ENCODE data around the gene MYH3.

MYH3 gene

DNA sequence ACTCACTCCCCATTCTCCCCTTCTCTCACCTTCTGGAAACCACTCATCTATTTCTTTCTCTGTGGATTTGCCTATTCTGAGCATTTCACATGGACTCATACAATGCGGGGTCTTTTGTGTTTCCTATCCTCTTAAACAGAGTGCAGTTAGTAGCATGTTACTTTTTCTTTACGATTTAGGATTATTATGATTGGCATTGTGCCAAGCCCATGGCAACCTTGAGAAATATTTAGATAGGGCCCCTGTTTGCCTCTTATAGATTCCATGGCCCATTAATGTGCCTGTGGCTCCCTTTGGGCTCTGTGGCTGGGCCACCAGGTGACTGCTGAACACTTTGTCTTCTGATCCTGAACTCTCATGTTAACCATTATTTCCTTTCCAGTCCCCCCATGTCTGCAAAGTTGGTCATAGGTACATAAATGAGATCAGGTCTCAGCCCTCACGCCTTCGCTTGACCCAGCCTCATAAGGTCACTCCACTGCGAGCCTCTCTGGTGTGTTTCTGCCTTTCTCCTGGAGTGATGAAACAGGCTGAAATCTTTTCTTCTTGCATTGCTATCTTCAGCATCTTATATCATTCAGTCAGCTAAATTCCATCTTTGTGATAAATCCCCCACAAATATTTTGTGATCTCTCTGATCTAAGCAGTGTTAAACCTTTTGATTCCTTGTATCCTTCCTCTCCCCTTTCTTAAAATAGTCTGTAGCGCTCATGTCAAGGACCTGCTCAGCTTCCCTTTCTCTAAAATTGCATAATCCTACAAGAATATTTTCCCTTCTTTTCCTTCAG, 44.0 kb downstream of the MYH3 start:
- no peak for DNase-seq

DNA sequence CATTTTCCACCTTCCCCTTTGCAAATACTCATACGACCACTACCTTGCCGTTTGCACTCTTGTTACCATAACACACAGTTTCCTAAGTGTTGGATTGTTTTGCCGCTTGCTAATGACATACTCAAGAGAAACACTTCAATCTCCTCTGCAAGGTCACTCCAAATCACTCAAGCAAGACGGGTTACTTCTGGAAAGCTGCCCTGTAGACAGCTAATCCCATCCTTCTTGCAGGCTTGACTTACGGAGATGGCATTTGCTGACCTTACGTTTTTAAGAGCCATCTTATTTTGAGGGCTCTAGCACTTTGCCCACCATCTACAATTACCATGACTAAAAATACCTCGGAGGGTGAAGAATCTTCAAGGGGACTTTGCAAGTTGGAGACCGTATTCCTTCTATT, 46.2 kb downstream of the MYH3 start:
- DNase-seq = no peak

DNA sequence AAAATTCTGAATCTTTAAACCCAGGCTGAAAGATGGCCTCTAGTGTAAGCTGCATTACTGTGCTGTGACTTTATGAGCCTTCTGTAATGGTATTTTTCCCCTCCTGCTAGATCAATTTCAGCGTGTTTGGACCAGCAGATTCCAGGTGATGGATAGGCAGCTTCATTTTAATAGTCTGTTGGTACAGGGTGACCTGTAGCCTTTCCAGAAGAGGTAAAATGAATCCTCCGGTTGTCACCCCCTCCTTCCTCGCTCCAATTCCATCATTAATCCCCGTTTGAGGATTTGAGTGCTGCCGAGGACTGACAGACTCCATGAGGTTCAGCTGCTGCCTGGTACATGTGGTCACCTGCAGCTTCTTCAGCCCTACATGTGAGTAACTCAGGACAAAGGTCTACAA, 48.9 kb downstream of the MYH3 start:
- no peak for DNase-seq

DNA sequence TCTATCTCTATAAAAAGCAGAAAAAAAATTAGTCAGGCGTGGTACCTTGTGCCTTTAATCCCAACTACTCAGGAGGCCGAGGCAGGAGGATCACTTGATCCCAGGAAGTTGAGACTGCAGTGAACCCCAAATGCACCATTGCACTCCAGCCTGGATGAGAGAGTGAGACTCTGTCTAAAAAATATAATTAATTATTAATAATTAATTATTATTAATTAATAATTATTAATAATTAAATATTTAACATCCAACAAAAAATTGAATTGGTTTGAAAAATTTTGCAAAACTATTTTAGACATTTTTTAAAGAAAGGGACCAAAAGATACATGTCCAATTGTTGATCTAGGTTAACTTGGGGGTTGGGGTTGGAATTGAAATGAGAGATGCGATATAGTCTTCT, 51.0 kb downstream of the MYH3 start:
- DNase-seq = no peak

DNA sequence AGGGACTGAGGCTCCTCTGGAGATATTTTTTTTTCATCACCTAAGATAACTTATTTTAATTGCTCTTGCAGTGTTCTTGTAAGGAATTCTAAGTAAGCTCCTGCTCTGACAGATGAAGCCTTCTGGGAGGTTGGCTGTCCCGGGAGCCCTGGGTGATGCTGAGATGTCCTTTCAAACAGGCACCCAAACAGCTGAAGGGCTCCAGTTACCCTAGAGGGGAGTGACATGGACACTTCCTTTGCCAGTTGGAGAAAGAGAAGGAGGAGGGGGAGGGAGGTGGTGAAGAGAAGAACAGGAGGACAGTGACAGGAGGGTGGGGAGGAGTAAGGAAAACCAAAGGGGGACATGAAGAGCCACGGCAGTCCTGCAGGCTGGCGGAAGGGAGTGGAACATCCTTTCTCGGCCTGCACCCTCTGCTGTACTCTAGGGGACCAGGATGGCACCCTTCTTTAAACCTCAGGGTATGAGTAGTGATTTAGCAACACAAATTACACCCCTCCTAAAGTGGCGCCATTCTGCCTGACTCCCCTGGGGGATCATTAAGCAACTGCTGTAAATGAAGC, 51.8 kb downstream of the MYH3 start:
- no peak for DNase-seq

DNA sequence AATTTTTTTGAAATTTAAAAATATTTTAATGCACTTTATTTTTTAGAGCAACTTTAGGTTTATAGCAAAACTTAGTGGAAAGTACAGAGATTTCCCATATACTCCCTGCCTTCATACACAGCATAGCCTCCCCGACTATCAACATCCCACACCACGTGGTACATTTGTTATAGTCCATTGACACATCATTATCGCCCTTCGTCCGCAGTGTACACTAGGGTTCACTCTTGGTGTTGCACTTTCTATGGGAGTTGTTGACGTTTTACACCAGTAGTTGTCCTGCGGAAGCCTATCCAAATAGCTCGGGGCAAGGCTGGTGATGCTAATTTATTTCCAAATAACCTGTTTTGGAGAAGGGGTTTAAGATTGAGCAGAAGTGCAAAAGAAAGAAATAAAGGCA, 52.6 kb downstream of the MYH3 start:
- DNase-seq = no peak

DNA sequence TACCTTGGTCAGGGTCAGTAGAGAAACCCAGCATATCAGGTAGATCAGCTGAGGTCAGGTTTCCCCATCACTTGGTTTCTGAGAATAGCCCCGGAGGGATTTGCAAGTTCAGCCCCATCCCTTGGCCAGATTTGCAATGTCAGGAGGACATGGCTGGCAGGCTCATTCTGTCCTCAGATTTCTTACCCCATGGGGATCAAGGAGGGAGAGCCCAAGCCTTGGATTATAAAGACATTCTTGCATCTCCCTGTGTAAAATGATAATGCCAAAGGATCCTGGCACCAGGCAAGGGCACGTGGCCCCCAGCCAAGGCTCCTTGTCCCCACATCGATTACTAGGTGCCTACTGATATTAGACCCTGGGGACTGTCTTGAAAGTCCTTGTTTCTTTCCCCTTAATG, 53.2 kb downstream of the MYH3 start:
- DNase-seq = no peak

DNA sequence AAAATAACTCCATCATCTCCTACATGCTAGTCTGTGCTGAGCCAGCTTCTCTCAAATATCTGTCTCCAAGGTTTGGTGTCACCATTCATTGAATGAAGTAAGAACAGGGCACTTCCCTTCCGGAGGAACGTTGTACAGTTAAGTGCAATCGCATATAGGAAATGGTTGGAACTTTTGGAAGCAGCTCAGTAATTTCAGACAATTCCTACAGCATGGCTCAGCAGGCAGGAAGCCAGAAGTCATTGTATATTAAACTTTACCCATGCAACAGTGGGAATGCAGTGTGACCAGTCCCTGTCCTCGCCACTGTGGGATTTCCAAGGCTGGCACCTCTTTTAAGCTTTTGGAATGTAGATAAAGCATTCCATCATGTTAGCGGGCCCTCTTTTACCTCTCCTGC, 56.5 kb downstream of the MYH3 start:
- no peak for DNase-seq

DNA sequence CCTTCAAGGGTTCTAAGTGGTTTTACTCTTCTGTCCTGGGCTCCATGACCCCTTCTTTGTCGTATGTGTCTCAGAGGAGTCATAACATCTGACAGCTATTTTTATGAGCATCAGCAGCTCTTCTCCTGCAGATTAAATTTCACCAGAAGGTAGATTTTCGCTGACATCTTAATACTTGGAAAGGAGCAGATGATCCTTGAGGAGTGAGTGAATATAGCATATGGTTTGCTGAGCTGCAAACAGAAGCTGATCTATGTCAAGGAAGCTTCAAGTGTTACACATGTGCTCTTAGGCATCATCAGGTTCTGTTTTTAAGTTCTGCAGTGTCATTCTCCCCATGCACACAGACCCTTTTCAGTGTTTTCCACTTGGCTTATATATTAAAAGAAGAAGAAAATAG, 58.5 kb downstream of the MYH3 start:
- DNase-seq = no peak

DNA sequence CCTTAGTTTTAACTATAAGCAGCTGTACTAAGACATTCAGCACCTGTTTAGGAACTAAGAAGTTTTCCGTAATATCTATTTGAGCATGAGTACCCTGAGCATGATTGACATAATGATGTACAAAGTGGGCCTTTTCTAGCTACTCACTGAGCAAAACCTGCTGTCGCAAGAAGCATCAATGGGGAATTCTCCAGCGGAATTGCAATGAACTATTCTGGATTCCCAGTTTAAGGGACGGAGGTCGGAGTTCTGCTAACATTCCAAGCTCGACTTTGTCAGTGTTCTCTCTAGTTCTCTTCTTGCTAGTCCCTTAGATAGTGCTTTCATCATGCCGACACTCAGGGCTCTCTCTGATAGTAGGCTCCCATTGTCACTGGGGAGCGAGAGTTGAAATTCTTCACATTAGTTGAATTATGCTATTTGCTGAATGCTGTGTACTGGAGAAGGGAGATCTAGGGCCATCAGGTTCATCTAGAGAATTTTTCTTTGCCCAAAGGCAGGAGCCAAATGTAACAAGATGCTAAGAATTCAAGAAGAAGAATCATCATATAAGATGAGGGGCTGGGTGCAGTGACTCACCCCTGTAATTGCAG, 67.5 kb downstream of the MYH3 start:
- no peak for DNase-seq

DNA sequence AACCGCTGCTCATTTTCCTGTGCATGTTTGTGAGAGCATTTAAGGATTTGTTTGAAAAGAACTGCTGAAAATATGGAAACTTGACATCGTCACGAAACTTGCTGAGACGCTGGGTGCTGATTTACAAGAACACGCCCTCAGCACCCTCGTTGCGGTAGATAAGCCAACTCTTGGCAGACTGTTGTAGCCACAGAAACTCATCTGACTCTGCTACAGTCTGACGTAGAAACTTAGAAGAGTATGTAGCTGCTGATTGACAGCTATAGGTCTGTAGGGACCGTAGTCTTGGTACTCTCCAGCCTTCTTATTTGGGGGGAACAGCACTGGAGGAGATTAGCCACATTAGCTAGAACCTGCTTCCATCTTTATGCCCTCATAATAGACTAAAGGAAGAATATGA, 71.6 kb downstream of the MYH3 start:
- no peak for DNase-seq

DNA sequence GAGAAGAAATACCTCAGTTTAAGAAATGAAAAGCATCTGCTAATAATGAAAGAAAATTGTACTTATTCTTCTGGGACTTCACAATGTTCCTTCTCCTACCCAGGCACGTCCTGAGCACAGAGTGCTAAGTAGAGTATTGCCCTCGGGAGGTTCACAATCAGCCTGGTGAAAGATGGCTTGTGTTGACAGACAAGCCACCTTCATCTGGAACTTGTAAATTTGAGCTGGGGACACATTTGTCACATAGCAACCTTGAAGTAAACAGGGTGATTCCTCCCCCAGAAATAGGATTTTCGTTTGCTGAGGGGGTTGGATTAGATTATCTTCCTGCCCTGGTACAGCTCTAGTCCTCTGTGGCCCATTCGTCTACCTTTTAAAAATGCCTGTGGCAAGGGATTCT, 73.3 kb downstream of the MYH3 start:
- no peak for DNase-seq

DNA sequence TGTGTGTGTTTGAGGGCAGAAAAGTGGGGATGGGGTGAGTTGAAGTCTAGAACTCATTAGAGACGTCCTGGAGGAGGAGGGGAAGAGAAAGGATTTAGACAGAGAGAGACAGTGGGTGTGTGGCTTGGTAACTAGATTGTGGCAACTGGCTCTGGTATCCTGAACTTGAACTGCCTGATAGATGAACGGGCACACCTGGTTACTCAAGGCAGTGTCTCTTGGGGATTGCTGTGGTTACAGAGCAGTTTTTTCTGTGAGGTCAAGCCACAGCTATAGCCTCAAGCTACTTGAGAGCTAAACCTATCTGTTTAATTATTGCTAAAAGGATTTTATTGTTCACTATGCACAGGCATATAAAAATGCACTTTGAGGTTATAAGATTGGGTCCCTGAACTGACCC, 77.8 kb downstream of the MYH3 start:
- no peak for DNase-seq
